ENCODE data around the gene MBNL2.

DNA sequence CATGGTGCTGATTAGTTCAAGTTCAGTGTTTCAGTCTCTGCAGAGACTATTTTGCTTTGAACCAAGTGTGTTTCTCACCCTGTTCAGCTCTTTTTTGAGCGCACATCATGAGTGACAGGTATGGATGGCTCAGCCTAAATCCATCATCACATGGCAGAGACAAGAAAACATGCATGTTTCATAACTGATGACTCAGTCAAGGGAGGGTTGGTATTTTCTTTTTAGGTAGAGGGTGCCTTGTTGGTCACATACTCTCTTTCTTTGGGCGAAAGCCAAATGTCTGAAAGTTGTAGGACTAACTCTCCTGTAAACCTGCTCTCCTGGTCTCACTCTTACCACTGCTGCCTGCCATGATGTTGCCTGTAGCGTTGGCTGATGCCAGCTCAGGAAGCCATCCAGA, 163.7 kb downstream of the MBNL2 start:
- no peak for TF ChIP-seq CREB1 (IDR thresholded peaks at IDR 0.05)
- no peak for TF ChIP-seq CREB1 (CRISPR knock-in tag; IDR thresholded peaks at IDR 0.05)
- TF ChIP-seq NFATC3 (CRISPR knock-in tag; IDR thresholded peaks at IDR 0.05): no peak
- TF ChIP-seq SCMH1 (CRISPR knock-in tag; IDR thresholded peaks at IDR 0.05; ENCODE audit: borderline replicate concordance): no peak
